ENCODE data around the gene ZNF160.
"Not testable (repeated sequence)": the region's sequence is repeated elsewhere in the genome, so short reads cannot be mapped to it uniquely, and the experiment has no call there.

ZNF160 gene

GRCh38 chr19:53102756-53103233, 427 bp downstream of the ZNF160 start:
- peak in 1 of 2 donors; percentile 16 for DNase-seq (ENCODE audit: low spot score in 2 of 2)
- ATAC-seq (replicated peaks; ENCODE audit: extremely low read depth, poor library complexity, severe bottlenecking), result peak; percentile 19
- Mint-ChIP-seq H3K4me3 (peak overlapping the region; percentile 81), H3K4me1 (peaks cover 41% of the 10 kb centered on the region), H3K9me3 (no peaks in the 10 kb centered on the region), H3K27me3 (no peaks in the 10 kb centered on the region), H3K27ac (ENCODE audit: low read depth) (peak overlapping the region; percentile 96), H3K36me3 (ENCODE audit: insufficient read depth) (peaks cover 20% of the 10 kb centered on the region)

- ATAC-seq (replicated peaks; ENCODE audit: extremely low read depth, poor library complexity, severe bottlenecking), result no peak
- Mint-ChIP-seq H3K36me3 (ENCODE audit: insufficient read depth) (peaks cover 22% of the 10 kb centered on the region), H3K4me3 (peak overlapping the region; percentile 81), H3K4me1 (peaks cover 46% of the 10 kb centered on the region), H3K9me3 (no peaks in the 10 kb centered on the region), H3K27me3 (no peaks in the 10 kb centered on the region), H3K27ac (ENCODE audit: low read depth) (peak overlapping the region; percentile 96)
- no peak for DNase-seq (ENCODE audit: low spot score in 2 of 2)
These were observed 941 bp downstream of the ZNF160 start for GRCh38 chr19:53102206-53102755.

GRCh38 chr19:53101518-53101917, 1.7 kb downstream of the ZNF160 start:
- Mint-ChIP-seq H3K9me3 (no peaks in the 10 kb centered on the region), H3K4me1 (peaks cover 49% of the 10 kb centered on the region), H3K36me3 (ENCODE audit: insufficient read depth) (peaks cover 25% of the 10 kb centered on the region), H3K4me3 (peak overlapping the region; percentile 81), H3K27ac (ENCODE audit: low read depth) (peak overlapping the region; percentile 96), H3K27me3 (no peaks in the 10 kb centered on the region)
- DNase-seq (ENCODE audit: low spot score in 2 of 2), result no peak
- no peak for ATAC-seq (replicated peaks; ENCODE audit: extremely low read depth, poor library complexity, severe bottlenecking)

- not testable (repeated sequence) for H3K27me3 Mint-ChIP-seq; H3K9me3 Mint-ChIP-seq; ATAC-seq (replicated peaks; ENCODE audit: extremely low read depth, poor library complexity, severe bottlenecking); DNase-seq (ENCODE audit: low spot score in 2 of 2); H3K27ac Mint-ChIP-seq (ENCODE audit: low read depth); H3K4me3 Mint-ChIP-seq
- H3K4me1 Mint-ChIP-seq, result peaks cover 61% of the 10 kb centered on the region
- peaks cover 35% of the 10 kb centered on the region for H3K36me3 Mint-ChIP-seq (ENCODE audit: insufficient read depth)
These were observed 4.7 kb downstream of the ZNF160 start for GRCh38 chr19:53098570-53098969.

- H3K36me3 Mint-ChIP-seq (ENCODE audit: insufficient read depth), result peaks cover 34% of the 10 kb centered on the region
- ATAC-seq (replicated peaks; ENCODE audit: extremely low read depth, poor library complexity, severe bottlenecking); H3K27me3 Mint-ChIP-seq; DNase-seq (ENCODE audit: low spot score in 2 of 2); H3K4me3 Mint-ChIP-seq; H3K9me3 Mint-ChIP-seq: not testable (repeated sequence)
- H3K27ac Mint-ChIP-seq (ENCODE audit: low read depth), result peak overlapping the region; percentile 32
- peaks cover 49% of the 10 kb centered on the region for H3K4me1 Mint-ChIP-seq
These were observed 6.1 kb downstream of the ZNF160 start for GRCh38 chr19:53096982-53097690.

- DNase-seq (ENCODE audit: low spot score in 2 of 2); ATAC-seq (replicated peaks; ENCODE audit: extremely low read depth, poor library complexity, severe bottlenecking); H3K27me3 Mint-ChIP-seq; H3K27ac Mint-ChIP-seq (ENCODE audit: low read depth); H3K4me3 Mint-ChIP-seq; H3K9me3 Mint-ChIP-seq: not testable (repeated sequence)
- Mint-ChIP-seq H3K4me1 (peaks cover 43% of the 10 kb centered on the region), H3K36me3 (ENCODE audit: insufficient read depth) (peaks cover 31% of the 10 kb centered on the region)
These were observed 6.6 kb downstream of the ZNF160 start for GRCh38 chr19:53096579-53096978.

- Mint-ChIP-seq H3K4me3 (no peak overlapping the region), H3K9me3 (no peaks in the 10 kb centered on the region), H3K27me3 (no peaks in the 10 kb centered on the region), H3K27ac (ENCODE audit: low read depth) (no peak overlapping the region), H3K36me3 (ENCODE audit: insufficient read depth) (peaks cover 38% of the 10 kb centered on the region), H3K4me1 (peaks cover 45% of the 10 kb centered on the region)
- no peak for ATAC-seq (replicated peaks; ENCODE audit: extremely low read depth, poor library complexity, severe bottlenecking)
- DNase-seq (ENCODE audit: low spot score in 2 of 2), result no peak
These were observed 8.3 kb downstream of the ZNF160 start for GRCh38 chr19:53094754-53095575.

- peaks cover 36% of the 10 kb centered on the region for H3K36me3 Mint-ChIP-seq (ENCODE audit: insufficient read depth)
- no peaks in the 10 kb centered on the region for H3K27me3 Mint-ChIP-seq
- DNase-seq (ENCODE audit: low spot score in 2 of 2) (no peak), ATAC-seq (replicated peaks; ENCODE audit: extremely low read depth, poor library complexity, severe bottlenecking) (no peak)
- no peak overlapping the region for H3K27ac Mint-ChIP-seq (ENCODE audit: low read depth)
- H3K4me3 Mint-ChIP-seq, result no peak overlapping the region
- peaks cover 30% of the 10 kb centered on the region for H3K4me1 Mint-ChIP-seq
- H3K9me3 Mint-ChIP-seq, result no peaks in the 10 kb centered on the region
These were observed 10.5 kb downstream of the ZNF160 start for GRCh38 chr19:53092723-53093122.

- H3K27ac Mint-ChIP-seq (ENCODE audit: low read depth), result no peak overlapping the region
- no peak overlapping the region for H3K4me3 Mint-ChIP-seq
- peaks cover 35% of the 10 kb centered on the region for H3K36me3 Mint-ChIP-seq (ENCODE audit: insufficient read depth)
- H3K4me1 Mint-ChIP-seq, result peaks cover 28% of the 10 kb centered on the region
- H3K9me3 Mint-ChIP-seq, result no peaks in the 10 kb centered on the region
- ATAC-seq (replicated peaks; ENCODE audit: extremely low read depth, poor library complexity, severe bottlenecking) (no peak), DNase-seq (ENCODE audit: low spot score in 2 of 2) (no peak)
- no peaks in the 10 kb centered on the region for H3K27me3 Mint-ChIP-seq
These were observed 11.6 kb downstream of the ZNF160 start for GRCh38 chr19:53091413-53092254.

GRCh38 chr19:53088091-53088490, 15.1 kb downstream of the ZNF160 start:
- Mint-ChIP-seq H3K9me3 (no peaks in the 10 kb centered on the region), H3K4me3 (no peak overlapping the region), H3K36me3 (ENCODE audit: insufficient read depth) (peaks cover 44% of the 10 kb centered on the region), H3K27ac (ENCODE audit: low read depth) (no peak overlapping the region), H3K27me3 (no peaks in the 10 kb centered on the region), H3K4me1 (peaks cover 18% of the 10 kb centered on the region)
- DNase-seq (ENCODE audit: low spot score in 2 of 2) (no peak), ATAC-seq (replicated peaks; ENCODE audit: extremely low read depth, poor library complexity, severe bottlenecking) (no peak)

GRCh38 chr19:53086949-53087348, 16.3 kb downstream of the ZNF160 start:
- Mint-ChIP-seq H3K4me1 (peaks cover 21% of the 10 kb centered on the region), H3K27me3 (no peaks in the 10 kb centered on the region), H3K27ac (ENCODE audit: low read depth) (no peak overlapping the region), H3K9me3 (peaks cover 2% of the 10 kb centered on the region), H3K36me3 (ENCODE audit: insufficient read depth) (peaks cover 44% of the 10 kb centered on the region), H3K4me3 (no peak overlapping the region)
- ATAC-seq (replicated peaks; ENCODE audit: extremely low read depth, poor library complexity, severe bottlenecking), result no peak
- DNase-seq (ENCODE audit: low spot score in 2 of 2), result no peak

GRCh38 chr19:53085496-53085895, 17.7 kb downstream of the ZNF160 start:
- no peak for DNase-seq (ENCODE audit: low spot score in 2 of 2)
- Mint-ChIP-seq H3K27me3 (no peaks in the 10 kb centered on the region), H3K4me3 (no peak overlapping the region), H3K27ac (ENCODE audit: low read depth) (no peak overlapping the region), H3K4me1 (peaks cover 24% of the 10 kb centered on the region), H3K9me3 (peaks cover 11% of the 10 kb centered on the region), H3K36me3 (ENCODE audit: insufficient read depth) (peaks cover 39% of the 10 kb centered on the region)
- ATAC-seq (replicated peaks; ENCODE audit: extremely low read depth, poor library complexity, severe bottlenecking), result no peak

All from central memory CD8-positive, alpha-beta T cell (primary cell).